A549 treated with CORT108297 at 1 μM for 4 hours (cell line): ENCODE measurements around the gene CREBBP. TPM values are rescaled to one million over a fixed set of nuclear protein-coding genes. Genes with fewer than 3 reads are reported as not detected.

ENCODE experiments used
- total RNA-seq: library from RNA; stranded (reverse); fragments of 200-300 nt; extraction: Qiagen RNA extraction; gene quantifications from 5 replicates; pipeline ENCODE4 v1.2.3, GENCODE V29; 2022

Gene CREBBP
- total RNA-seq, result 14.5 to 19.1 TPM (median 17.5 TPM) in 5 replicates

DNA sequence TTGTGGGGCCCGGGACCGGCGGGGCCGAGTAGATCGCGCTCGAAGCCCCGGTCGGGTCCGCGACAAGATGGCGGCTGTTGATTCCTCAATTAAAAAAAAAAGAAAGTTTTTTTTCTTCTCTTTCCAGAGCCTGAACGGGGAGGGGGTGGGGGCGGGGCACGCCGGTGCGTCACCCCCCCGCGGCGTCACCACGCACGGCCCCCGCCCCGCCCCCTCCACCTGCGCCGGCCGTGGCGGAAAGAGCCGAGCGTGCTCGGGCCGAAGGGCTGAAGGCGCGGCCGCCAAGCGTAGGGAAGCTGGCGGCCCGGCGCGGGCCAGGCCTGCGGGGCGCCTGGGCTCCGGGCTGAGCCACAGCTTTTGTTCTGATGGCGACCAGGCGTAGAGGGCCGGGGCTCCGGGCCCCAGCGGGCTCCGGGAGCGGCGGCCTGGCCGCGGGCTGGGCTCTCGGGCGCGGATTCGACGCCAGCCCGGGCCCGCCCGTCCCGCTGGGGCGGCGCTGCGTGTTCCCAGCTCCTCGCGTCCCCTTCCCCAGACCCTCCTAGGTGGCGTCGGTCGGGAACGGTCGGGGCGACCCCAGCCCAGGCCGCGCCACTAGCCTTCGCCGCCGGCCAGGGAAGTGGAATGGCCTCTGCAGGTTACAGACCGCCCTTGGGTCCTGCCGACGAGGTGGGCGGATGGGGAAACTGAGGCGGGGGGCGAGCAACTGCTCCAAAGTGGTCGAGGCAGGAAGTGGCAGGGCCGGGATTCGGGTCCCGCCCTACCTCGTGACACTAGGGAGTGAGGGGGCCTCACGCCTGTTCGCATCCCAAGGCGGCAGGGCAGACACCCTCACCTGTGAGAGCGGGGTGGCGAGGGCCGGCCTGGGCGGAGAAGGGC is at the start of gene CREBBP:
TSS of gene CREBBP (minus strand) at position 91 of the 876 bp plus-strand sequence. CDS start 797 bp downstream, outside the sequence.

GRCh38 chr16:3717235-3718018 is 163.1 kb downstream of the CREBBP start, which contains the start of gene TRAP1:
TRAP1 (minus strand) TSS chr16:3717524; CDS start chr16:3717508, 16 bp downstream.

Other genes starting within 250 kb of the CREBBP start
- gene DNASE1, start 226.0 kb downstream of the CREBBP start, total RNA-seq, result 2.8 to 5.7 TPM (median 4.2 TPM) in 5 replicates
- 115 to 143 TPM (median 140 TPM) in 5 replicates for gene TRAP1, start 163.2 kb downstream of the CREBBP start, total RNA-seq
- gene ADCY9, start 235.7 kb upstream of the CREBBP start, total RNA-seq, result 6.4 to 9.2 TPM (median 7.4 TPM) in 5 replicates